NCI-H1694 (cell line): ENCODE results near the gene GLG1.
"Not testable (repeated sequence)": the region's sequence is repeated elsewhere in the genome, so short reads cannot be mapped to it uniquely, and the experiment has no call there.

Experiments used
- DNase-seq: peaks from one replicate; lab custom pipeline; 2025; lab: John Stamatoyannopoulos, UW

The GLG1 gene

GRCh38 chr16:74443624-74444346 lies 163.1 kb downstream of the GLG1 start:
- DNase-seq, result not testable (repeated sequence)

GRCh38 chr16:74439685-74440084 lies 167.2 kb downstream of the GLG1 start:
- DNase-seq, result no peak

- no peak for DNase-seq
Observed at GRCh38 chr16:74438492-74438979, 168.4 kb downstream of the GLG1 start.

- no peak for DNase-seq
Observed at GRCh38 chr16:74431516-74431915, 175.4 kb downstream of the GLG1 start.

GRCh38 chr16:74430036-74430712 lies 176.7 kb downstream of the GLG1 start:
- DNase-seq, result peak; percentile 19

GRCh38 chr16:74428493-74428892 lies 178.4 kb downstream of the GLG1 start:
- DNase-seq, result not testable (repeated sequence)

GRCh38 chr16:74425751-74426150 lies 181.2 kb downstream of the GLG1 start:
- DNase-seq, result not testable (repeated sequence)

- DNase-seq, result not testable (repeated sequence)
Observed at GRCh38 chr16:74423721-74424120, 183.2 kb downstream of the GLG1 start.

- DNase-seq, result not testable (repeated sequence)
Observed at GRCh38 chr16:74422086-74422485, 184.8 kb downstream of the GLG1 start.

GRCh38 chr16:74421482-74421785 lies 185.5 kb downstream of the GLG1 start:
- not testable (repeated sequence) for DNase-seq

GRCh38 chr16:74420612-74421481 lies 186.1 kb downstream of the GLG1 start, which contains the start of gene CLEC18B:
Gene CLEC18B, minus strand, starts transcription at chr16:74421478. Its CDS starts 208 bp downstream, at chr16:74421270.
- not testable (repeated sequence) for DNase-seq

GRCh38 chr16:74419811-74420210 lies 187.1 kb downstream of the GLG1 start:
- not testable (repeated sequence) for DNase-seq

GRCh38 chr16:74417897-74418296 lies 189.0 kb downstream of the GLG1 start:
- DNase-seq, result not testable (repeated sequence)

- not testable (repeated sequence) for DNase-seq
Observed at GRCh38 chr16:74413920-74414319, 193.0 kb downstream of the GLG1 start.

GRCh38 chr16:74413485-74413884 lies 193.4 kb downstream of the GLG1 start:
- not testable (repeated sequence) for DNase-seq

- not testable (repeated sequence) for DNase-seq
Observed at GRCh38 chr16:74412775-74413390, 194.0 kb downstream of the GLG1 start.

GRCh38 chr16:74412138-74412774 lies 194.7 kb downstream of the GLG1 start:
- DNase-seq, result not testable (repeated sequence)

- DNase-seq, result not testable (repeated sequence)
Observed at GRCh38 chr16:74410981-74411380, 195.9 kb downstream of the GLG1 start.

- DNase-seq, result not testable (repeated sequence)
Observed at GRCh38 chr16:74410057-74410957, 196.6 kb downstream of the GLG1 start.
